Stimulated activated CD8-positive, alpha-beta memory T cell treated with anti-CD3 and anti-CD28 coated beads, Interleukin-4, amount 100 ng/mL, for 4 hours (primary cell): Measurements from ENCODE around the gene IZUMO1R.
"Not testable (repeated sequence)": the region's sequence is repeated elsewhere in the genome, so short reads cannot be mapped to it uniquely, and the experiment has no call there.

Experiments used
- DNase-seq, 2 donors: peaks; one replicate each; pipeline ENCODE4 v3.0.0-alpha.2; 2020; ENCODE audit warnings: low read depth in 2 of 2, low spot score in 1 of 2

Gene IZUMO1R

DNA sequence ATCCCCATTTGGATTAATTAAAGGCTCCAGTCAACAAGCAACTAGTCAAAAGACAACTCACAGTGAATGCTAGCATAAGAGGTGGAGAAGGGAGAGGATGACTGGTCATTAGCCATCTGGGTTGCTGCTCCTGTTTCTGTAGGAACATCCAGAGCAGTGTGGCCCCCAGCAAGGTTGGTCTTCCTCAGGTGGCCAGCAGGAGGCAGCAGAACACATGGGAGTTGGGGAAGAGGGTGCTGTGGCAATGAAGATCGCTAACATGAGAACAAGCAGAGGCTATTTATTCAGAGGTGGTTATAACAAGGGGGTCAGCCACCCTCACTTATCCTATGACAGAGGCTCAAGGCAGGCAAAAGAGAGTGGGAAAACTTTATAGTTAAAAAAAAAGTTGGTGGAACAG lies 21.3 kb downstream of the IZUMO1R start:
- peak; percentile 8 to 18 for DNase-seq

DNA sequence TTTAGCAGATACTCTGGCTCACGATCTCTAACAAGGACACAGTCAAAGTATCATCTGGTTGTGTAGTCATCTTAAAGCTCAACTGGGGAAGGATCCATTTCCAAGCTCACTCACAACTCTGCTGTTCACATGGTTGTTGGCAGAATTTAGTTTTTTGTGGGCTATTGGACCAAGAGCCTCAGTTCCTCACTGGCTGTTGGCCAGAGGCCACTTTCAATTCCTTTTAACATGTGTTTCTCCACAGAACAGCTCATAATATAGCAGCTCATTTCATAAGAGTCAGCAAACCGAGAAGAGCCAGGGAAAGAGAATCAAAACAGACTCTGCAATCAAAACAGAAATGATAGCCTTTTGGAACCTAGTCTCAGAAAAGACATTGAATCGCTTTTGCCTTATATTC lies 22.6 kb downstream of the IZUMO1R start:
- no peak for DNase-seq

DNA sequence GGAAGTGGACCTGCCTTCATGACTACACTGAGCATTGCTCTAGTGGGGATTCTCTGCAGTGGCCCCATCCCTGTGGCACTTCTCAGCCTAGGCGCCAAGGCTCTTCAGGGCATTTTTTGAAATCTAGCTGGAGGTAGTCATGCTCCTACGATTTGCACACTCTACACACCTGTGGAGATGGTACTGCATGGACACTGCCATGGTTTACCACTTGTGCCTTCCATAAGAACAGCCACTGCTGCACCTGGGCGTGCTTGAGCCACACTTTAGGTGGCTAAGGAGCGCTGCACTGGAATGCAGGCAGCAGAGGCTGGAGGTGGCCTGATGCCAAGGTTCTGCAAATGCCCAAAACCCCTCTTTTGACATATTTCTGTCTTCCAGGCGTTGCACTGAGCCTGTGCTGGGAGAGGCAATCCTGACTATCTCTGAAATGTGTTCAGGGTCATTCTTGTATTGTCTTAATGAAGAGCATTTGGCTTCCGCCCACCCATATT lies 24.3 kb downstream of the IZUMO1R start:
- no peak for DNase-seq

DNA sequence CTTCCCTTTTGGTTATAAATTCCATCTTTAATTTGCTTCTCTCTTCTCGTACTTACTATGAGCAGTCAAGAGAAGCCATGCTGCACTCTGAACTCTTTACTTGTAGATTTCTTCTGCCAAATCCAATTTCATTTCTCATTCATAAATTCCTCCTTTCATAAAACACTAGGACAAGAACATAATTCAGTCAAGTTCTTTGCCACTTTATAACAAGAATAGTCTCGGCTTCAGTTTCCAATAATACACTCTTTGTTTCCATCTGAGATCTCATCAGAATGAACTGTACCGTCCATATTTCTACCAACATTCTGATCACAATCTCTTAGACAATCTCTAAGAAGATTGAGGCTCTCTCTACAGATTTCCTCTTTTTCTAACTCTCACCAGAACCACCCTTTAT lies 25.1 kb downstream of the IZUMO1R start:
- no peak for DNase-seq

DNA sequence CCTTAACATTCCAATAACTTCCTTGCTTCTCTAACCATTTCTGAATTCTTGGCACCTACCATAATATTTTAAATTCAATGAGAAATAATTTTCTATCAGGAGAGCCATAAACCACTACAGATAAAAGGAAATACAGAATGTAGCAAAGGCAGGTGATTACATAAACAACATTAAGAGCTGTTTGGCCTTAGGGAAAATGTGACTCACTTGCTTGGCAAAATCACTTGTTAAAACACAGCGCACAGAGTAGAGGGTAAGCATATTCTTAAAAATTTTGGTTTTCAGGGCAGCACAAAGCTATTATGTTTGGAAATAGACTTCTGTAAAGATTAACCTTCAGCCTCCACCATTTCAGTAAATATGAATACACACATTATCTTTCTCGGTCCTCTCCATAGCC lies 26.4 kb downstream of the IZUMO1R start:
- no peak for DNase-seq

DNA sequence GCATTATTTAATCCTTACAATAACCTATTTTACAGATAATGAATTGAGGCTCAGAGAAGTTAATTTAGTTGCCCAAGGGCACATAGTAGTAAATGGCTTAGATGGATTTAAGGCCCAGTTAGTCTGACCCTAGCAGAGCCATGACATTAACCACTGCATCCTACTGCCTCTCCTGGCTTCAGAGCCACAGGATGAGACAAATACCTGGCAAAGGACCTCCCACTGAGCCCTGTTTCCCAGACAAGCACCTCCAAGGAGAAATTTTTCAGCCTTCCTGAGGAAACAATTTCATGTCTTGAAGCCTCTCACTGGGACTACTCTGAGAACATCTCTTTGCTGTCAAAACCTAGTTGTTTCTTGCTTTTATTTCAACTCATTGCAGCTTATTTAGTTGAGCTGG lies 28.4 kb downstream of the IZUMO1R start:
- DNase-seq = no peak

DNA sequence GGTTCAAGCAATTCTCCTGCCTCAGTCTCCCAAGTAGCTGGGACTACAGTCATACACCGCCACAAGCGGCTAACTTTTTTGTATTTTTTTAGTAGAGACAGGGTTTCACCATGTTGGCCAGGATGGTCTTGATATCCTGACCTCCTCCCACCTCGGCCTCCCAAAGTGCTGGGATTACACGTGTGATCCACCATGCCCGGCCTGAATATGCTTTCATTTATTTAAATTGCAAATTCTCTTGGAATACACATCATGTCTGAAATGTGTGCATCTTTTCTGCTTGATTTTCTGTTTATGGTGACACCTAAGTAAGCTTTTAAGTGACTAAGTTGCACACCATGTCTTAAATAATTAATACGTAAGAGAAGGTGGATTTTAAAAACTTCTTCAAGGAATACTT lies 31.7 kb downstream of the IZUMO1R start:
- no peak for DNase-seq

DNA sequence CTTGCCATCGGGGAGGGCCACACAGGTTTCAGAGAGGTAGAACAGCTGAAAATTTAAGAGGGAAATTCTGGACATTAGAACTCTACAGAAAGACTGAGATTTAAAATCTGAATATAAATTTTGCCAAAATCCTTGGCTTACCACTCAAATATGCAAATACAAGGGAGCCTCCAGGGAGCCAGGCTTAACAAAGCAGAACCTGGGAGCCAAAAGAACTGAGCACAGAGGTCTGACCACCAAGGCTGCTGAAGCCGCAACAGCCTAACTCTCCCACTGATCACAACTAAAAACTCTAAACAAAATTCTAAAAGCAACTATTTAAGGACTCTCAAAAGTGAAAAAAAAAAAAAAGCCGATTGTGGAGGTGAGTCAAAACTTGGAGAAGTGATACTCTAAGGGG lies 34.3 kb downstream of the IZUMO1R start:
- DNase-seq = no peak

DNA sequence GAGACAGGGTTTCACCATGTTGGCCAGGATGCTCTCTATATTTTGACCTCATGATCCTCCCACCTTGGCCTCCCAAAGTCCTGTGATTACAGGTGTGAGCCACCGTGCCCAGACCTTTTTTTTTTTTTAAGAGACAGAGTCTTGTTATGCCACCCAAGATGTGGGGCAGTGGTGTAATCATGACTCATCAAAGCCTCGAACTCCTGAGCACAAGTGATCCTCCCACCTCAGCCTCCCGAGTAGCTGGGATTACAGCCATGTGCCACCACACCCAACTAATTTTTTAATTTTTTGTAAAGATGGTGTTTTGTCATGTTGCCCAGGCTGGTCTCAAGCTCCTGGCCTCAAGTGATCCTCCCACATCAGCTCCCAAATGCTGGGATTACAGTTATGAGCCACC lies 37.9 kb downstream of the IZUMO1R start:
- no peak for DNase-seq

DNA sequence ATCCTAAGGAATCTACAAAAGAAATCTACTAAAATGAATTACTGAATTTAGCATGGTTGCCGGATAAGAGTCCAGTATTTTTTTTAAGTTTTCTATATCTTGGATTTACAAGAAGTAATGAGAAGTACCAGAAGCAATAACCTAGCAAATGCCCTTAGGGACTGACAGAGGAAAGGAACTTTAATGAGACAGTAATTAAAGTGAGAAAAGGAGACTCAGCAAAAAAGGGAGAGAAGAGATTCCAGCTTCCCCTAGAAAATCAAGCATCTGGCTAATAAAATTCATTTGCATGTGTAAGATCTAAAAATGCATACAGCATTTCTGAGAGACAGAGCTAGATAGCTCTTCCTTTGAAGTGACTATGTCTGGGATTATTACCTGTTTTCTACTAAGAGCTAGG lies 39.1 kb downstream of the IZUMO1R start:
- no peak for DNase-seq

DNA sequence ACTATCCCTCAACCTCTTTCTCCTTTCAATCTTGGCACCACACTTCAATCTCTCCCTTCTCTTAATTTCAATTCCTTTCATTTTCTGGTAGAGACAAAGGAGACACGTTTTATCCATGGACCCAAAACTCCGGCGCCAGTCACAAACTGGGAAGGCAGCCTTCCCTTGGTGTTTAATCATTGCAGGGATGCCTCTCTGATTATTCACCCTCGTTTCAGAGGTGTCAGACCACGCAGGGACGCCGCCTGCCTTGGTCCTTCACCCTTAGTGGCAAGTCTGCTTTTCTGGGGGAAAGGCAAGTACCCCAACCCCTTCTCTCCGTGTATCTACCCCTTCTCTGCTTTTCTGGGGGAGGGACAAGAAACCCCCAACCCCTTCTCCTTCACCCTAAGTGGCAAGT lies 41.9 kb downstream of the IZUMO1R start:
- DNase-seq = not testable (repeated sequence)

DNA sequence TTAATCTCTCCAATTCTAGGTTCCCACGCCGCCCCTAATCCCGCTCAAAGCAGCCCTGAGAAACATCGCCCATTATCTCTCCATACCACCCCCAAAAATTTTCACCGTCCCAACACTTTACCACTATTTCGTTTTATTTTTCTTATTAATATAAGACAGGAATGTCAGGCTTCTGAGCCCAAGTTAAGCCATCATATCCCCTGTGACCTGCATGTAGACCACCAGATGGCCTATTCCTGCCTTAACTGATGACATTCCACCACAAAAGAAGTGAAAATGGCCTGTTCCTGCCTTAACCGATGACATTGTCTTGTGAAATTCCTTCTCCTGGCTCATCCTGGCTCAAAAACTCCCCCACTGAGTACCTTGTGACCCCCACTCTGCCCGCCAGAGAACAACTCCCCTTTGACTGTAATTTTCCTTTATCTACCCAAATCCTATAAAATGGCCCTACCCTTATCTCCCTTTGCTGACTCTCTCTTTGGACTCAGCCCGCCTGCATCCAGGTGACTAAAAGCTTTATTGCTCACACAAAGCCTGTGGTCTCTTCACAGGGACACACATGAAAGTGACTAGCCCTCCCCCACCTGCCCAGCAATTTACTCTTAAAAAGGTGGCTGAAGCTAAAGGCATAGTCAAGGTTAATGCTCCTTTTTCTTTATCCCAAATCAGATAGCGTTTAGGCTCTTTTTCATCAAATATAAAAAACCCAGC lies 46.6 kb downstream of the IZUMO1R start:
- DNase-seq = not testable (repeated sequence)
